GM21529 (cell line): ENCODE results near the gene PTTG1IP.
"Not testable (repeated sequence)": the region's sequence is repeated elsewhere in the genome, so short reads cannot be mapped to it uniquely, and the experiment has no call there.

Experiments
- ATAC-seq: cut with Tn5 transposase; IDR thresholded peaks from one replicate; pipeline ENCODE4 v1.9.1; 2021; ENCODE audit not compliant: unreplicated experiment

PTTG1IP gene

DNA sequence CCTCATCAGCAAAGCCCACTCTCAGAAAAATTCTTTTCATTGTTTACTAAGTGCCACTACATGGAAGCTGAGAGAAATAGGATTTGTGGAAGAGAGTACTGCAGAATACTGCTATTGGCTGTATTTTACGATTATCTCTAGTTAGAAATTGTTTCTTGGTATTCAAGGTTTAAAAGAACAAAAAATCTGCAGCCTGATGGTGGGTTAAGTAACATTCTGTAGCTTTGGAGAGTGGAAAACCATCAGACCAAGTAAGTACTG is 27.3 kb downstream of the PTTG1IP start:
- ATAC-seq: no peak

DNA sequence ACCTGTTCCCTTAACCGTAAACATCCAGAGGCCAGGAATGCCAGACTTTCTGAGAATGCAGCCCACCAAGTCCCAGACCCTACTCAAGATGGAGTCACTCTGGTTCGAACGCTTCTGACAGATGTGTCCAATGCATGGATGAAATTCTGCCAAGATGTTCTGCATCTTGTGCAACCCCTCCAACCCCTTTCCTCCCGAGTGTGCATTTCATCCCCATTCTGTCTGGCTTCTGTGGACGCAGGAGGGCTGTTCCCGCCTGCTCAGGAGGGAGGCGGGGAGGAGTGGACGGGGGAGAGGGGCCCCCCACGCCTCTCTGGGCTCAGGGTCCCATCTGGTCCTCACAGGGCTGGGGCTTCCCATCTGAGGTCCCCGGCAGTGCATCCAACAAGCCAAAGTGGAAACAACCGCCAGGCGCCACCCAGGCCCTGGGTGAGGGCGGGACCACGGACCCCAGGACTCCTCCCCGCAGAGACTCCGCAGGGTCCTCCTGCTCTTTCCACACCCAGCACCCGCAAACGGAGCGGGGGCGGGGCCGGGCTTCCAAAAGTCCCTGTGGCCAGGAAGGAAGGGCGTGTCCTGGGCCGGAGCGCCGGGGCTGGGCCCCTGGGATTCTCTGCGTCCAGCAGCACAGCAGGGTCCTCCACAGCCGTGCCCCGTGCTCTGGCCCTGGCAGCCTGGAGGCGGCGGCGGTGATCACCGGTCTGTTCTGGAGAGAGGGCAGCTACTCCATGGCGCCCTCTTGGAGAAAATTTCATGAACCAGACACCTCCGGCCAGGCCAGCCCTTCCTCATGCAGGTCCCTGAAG is 27.9 kb downstream of the PTTG1IP start:
- no peak for ATAC-seq

DNA sequence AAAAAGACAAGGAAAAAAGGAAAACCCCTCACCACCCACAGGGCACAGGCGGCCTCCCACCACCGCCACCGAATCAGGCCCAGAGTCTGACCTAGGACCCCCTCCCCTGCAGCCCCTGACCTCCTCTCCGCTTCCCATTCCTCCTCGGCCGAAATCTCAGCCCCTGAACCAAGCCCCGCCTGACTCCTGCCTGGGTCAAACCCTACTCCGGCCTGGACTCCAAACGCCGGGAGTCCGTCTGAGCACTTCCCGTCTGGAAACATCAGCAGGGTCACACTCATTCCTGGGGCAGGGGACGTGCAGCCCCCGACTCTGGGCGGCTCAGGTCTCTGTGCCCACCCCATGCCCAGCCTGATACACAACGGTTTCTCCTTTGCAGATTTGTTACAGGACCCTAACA is 29.2 kb downstream of the PTTG1IP start:
- ATAC-seq: no peak

DNA sequence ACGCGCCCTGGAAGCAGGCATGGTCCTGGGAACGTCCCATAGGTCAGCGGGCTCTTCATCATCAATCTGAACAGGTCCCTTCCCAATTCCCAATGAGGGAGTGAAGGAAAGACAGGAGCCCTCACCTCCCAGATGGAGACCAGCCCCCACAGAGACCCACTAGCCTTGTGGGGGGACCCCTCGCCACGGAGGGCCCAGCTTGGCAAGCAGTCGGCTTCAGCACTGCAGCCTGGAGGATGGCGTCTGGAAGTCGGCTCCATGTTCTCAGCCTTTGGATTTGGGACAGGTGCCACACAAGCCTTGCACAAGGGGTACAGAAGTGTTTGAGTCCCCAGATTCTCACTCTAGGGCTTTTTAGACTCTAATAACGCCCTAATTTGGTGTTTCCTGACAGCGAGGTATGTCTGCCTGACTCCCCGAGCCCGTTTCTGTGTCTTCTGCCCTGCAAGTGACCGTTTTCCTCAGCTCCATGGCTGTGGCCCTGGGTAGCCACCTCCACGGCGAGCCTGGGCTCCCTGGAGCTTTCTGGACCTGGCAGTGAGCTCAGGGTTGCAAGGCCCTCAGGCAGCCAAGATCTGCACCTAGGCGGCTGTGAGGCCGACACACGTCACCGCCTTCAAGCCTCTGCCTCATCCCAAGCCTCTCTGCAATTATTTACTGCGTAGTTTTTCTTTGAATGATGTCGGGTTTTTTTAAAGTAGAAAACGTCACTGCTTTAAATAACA is 30.6 kb downstream of the PTTG1IP start:
- ATAC-seq: no peak

DNA sequence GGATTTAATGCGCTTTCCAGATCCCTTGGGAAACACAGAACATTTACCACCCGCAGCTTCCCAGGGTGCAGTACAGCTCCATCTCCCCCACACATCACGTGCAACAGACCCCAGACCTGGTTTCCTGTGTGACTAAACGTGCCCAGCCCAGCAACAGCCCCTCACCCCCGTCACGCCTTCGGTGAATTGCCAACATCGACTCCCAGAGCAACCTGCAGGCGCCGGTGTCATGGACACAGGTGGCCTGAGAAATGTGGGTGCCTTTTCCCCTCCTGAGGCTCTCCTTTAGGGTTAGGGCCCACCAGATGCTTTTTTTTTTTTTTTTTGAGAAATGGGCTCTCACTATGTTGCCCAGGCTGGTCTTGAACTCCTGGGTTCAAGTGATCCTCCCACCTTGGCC is 31.4 kb downstream of the PTTG1IP start:
- ATAC-seq: no peak

DNA sequence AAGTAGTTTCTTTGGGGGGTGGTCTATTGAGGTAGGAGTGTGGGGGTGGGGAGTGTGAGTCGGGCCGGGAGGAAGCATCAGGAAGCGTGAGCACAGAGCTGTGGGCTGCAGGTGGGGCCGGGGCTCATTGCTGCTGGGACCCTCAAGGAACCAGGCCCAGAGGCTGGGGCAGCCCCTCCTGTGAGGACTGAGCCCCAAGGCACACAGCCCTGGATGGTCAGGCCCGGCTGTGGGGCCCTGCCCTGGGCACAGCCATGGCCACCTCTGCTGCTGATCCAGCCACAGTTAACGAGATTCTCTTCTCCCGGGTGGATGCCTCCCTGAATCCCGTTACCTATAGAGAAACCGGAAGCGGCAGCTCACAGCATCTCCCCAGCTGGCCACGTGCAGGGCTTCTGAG is 32.7 kb downstream of the PTTG1IP start:
- no peak for ATAC-seq

DNA sequence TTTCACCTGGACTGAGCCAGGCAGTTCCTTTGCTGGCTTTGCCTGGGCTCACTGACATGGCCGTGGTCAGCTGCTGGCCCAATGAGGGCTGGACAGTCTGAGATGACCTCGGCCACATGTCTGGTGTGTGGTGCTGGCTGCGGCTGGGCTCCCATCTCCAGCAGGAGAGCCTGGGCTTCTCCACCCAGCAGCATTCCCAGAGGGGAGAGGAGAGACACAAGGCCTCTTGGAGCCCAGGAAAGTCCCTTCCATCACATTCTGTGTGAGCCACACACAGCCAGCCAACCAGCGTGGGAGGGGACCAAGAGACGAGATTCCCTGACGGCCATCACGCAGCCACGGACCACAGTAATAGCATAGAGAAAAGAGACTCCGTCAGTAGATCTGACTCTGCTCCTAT is 34.5 kb downstream of the PTTG1IP start:
- ATAC-seq: no peak

DNA sequence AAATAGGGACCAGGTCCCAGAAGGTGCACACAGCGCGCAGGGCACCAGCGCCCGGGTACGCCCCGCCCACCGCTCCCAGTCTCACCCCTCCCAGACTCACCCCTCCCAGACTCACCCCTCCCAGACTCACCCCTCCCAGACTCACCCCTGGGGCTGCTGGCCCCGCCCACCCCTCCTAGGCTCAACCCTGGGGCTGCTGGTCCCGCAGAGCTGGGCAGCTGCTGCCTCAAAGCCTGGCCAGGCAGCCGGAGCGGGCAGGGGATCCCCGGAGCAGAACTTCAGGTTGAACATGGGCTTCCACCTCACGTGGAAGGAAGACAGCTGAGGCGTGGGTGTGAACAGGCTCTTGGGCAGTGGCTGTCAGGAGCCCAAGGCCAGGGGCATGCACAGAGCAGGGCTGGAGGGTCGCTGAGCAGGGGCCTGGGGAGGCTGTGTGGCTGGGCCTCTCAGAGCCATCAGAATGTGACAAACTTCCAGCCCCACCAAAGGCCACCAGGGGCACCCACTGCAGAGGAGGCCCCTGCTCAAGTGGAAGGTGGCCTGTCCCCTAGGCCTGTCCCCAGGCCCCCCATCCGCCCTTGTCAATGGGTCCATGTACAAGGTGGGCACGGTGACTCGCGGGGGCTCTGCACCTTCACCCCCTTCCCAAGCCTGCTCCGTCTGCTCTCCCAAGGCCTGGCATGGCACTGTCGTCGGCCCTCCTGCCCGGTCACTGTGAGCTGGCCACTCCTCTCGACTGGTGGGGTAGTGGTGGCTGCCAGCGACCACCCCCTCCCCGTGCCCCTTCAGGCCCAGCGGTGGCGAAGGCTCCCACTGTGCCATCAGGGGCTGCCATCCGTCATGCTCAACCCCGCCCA is 35.2 kb downstream of the PTTG1IP start:
- ATAC-seq: no peak

DNA sequence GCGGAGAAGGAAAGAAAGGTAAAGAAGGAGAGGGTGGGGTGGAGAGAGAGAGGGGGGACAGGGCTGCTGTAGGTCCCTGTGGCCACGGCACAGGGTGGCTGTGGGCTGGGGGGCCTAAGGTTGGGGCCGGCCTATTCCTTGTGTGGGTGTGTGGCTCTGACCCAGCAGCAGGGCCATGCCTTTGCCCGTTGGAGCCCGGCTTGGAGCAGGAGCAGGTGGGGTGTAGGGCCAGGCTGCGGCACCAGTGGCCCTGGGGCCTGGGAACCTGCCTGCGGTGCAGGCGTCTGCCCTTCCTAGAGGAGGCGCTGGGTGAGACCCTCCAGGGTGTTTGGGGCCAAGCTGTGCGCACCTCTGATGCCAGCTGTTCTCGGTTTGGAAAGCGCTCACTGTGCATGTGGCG is 36.0 kb downstream of the PTTG1IP start:
- no peak for ATAC-seq

DNA sequence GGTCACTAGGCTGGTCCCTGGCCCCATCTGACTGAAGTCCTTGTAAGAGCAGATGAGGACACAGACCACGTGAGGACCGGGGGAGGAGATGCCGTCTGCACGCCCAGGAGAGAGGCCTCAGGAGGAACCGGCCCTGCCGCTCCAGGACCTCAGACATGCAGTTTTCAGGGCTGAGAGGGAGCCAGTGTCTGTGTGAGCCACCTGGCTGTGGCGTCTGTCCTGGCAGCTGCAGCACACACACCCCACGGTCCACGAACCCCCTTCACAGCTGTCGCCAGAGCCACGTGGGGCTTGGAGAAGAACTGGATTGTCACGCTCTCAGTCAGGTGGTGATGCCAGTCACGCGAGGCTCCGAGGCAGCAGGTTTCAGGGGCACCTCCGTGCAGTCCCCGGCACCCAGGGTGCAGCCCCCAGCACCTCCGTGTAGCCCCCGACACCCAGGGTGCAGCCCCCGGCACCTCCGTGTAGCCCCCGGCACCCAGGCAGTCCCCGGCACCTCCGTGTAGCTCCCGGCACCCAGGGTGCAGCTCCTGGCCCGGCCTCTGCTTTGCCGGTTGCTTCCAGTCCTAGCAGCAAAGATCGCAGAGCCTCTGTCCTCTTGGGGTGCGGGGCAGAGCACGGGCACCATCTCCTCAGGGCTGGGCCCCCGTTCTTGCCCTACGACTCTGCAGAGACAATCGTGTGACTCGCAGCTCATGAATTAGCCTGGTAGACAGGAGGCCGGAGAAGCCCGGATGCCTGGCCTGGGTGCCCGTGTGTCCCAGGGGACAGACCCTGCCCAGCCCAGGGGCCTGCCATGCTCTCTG is 36.6 kb downstream of the PTTG1IP start:
- no peak for ATAC-seq

DNA sequence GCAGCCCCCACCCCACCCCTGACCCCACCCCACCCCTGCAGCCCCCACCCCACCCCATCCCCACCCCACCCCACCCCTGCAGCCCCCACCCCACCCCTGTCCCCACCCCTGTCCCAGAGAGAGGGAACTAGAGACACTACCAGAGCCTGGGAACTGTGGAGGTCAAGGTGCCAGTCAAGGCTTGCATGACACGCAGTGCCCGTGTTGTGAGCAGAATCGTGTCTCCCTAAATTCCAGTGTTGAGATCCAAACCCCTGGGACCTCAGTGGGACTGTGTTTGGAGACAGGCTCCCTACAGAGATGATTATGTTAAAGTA is 37.2 kb downstream of the PTTG1IP start:
- ATAC-seq: no peak

DNA sequence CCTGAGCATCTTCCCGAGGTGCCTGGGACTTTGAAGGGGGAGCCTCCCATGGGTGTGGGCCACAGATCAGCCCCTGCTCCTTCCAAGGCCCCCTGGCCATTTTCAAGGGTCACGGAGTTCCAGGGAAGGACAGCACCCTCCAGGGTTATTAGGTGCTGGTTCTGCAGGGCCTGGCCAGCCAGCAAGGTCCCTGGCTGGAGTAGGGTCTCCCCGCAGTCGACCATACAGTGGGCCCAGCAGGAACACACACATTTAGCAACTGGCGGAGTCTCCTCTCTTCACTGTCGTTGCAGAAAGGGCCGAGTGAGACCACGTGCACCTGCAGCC is 37.9 kb downstream of the PTTG1IP start:
- ATAC-seq: no peak

DNA sequence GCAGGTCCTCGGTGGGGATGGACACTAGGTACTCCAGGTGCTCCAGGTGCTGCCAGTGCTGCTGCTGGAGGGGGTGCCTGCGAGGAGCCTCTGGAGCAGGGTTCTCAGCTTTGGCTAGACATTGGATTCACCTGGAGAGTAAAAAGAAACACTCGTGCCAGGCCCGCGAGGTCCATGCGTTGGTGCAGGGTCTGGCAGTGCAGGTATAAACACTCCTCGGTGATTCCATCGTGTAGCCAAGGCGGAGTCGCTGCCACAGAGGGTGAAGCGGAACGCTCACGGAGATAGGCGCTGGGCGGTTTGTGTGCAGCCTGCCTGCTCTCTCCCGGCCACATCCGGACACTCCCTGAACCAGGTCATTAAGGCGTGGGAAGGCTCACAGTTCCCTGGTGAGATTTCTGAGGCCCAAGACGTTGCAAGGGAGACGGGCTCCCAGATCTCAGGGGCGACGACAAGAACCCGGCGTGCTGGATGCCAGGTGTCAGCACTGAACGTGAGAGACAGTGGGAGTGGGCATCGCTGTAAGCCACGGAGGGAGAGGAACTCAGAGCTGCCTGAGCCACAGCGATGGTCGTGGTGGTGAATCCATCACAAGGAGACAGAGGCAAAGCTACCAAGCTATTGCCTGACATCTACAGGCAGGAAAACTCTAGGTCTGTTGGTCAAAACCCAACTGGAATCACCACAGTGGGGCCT is 38.4 kb downstream of the PTTG1IP start:
- no peak for ATAC-seq

DNA sequence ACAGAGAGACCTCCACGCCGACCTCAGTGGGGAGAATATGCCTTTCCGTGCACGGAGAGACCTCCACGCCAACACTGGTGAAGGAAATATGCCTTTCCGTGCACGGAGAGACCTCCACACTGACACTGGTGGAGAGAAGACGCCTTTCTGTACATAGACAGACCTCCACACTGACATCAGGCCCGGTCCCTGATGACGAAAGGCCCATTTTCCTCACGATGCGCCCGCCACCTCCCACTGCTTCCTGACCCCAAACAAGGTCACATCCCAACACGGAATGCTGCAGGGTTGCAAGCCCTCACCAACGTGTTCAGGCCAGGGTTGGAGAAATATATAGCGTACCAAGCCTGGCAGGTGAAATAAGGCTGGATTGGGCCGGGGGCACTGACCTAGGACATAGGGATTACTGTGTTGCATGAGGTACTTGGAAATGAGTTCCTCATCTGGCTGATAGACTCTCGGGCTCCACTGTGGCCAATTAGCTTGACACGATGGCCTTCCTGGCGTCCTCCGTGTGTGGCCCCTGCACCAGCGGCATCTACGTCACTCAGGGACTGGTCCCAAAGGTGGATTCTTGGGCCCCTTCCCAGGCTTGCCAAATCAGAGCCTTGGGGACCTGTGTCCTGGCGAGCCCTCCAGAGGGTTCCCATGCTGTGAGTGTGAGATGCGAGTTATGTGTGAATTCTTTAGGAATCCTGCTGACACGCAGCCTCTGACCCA is 39.1 kb downstream of the PTTG1IP start:
- ATAC-seq: no peak

DNA sequence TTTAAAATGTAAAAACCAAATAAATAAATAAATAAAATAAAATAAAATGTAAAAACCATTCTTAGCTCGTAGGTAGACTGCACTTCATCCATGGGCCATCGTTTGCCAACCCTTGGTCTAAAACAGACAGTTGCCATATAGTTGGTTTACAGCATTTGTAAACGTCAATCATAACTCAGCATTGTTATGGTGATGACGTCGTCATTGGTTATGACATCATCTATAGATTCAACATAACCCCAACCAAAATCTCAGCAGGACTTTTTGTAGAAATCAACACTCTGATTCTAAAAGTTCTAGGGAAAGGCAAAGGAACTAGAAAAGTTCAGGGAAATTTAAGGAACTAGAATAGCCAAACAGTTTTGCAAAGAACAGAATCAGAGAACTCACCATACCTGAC is 39.8 kb downstream of the PTTG1IP start:
- no peak for ATAC-seq

DNA sequence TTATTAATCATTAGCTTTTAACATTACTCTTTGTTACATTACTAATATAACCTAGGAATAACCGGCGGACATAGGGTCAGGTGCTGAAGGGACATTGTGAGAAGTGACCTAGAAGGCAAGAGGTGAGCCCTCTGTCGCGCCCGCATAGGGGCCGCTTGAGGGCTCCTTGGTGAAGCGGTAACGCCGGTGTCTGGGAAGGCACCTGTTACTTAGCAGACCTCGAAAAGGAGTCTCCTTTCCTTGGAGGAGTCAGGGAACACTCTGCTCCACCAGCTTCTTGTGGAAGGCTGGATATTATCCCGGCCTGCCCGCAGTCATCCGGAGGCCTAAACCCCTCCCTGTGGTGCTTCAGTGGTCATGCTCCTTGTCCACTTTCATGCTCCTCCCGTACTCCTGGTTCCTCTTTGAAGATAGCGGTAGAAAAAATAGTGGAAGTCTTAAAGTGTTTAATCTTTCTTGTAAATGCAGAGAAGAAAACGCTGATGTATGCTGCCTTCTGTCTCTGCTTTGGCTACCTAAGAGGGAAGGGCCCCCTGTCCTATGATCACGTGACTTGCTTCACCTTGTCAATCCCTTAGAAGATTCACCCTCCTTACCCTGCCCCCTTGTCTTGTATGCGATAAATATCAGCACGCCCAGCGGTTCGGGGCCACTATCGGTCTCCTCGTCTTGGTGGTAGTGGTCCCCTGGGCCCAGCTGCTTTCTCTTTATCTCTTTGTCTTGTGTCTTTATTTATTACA is 40.8 kb downstream of the PTTG1IP start:
- not testable (repeated sequence) for ATAC-seq

DNA sequence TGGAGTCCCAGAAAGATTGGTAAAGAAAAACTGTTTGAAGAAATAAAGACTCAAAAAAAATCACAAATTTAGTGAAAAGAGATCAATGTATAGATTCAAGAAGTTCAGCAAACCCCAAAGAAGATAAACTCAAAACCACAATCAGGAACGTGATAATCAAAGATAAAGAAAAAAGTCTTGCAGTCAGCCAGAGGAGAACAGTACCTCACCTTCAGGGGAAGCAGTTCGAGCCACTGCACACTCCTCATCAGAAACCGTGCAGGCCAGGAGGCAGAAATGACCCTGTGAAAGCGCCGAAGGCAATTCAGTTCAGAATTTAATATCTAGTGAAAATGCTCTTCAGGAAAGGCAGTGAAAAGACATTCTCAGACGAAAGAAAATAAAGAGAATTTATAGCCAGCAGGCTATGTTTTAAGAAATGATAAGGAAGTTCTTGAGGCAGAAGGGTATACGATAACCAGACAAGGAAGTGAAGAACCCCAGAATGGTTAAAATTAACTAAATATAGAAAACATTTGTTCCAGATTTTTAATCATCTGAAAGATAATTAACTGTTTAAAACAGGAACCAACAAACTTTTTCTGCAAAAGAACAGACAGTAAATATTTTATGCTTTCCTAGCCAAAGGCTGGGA is 42.1 kb downstream of the PTTG1IP start:
- no peak for ATAC-seq

DNA sequence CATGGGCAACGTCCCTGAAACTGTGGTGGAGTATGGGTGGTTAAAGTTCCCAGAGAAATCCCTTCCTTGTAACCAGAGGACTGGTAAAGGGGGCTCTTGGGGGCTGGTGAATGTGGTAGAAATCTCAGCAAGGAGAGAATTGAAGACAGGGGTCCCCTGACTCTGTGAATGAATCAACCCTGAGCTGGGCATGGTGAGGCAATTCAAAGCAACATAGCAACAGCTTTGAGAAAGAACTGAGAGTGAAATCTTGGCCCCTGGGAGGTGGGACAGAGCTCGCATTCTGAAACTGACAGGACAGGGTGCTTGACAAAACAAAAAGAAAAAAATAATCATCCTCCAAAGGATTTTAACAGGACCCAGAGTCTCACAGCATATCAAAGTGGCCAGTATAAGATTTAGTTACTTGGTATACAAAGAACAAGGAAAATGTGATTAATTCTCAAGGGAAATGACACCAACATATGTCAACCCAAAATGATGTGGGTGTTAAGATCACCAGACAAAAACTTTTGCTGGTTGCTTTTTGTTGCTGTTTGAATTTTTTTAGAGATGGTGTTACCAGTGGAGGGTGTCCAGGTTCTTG is 43.9 kb downstream of the PTTG1IP start:
- no peak for ATAC-seq
